ENCODE measurements around the gene ANKRD53.
"Not testable (repeated sequence)": the region's sequence is repeated elsewhere in the genome, so short reads cannot be mapped to it uniquely, and the experiment has no call there.

ANKRD53 gene

DNA sequence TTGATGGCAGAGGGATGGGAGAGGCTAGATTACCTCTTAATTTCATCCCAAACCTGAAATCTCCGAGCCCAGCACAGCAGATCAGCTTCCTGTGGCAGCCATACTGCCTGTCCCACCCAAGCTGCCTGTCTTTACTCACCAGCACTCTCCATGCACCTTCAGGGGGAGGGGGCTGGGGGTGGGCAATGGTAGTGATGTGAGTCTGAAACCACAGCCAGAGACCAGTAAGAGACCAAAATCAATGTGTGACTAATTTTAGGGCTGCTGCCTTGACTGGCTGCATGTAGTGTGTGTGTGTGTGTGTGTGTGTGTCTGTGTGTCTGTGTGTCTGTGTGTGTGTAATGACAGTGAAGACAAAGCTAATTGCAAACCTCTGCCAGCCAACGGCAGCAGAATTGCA is 27.9 kb downstream of the ANKRD53 start:
- no peak for DNase-seq (ENCODE audit: low read depth, low spot score)

DNA sequence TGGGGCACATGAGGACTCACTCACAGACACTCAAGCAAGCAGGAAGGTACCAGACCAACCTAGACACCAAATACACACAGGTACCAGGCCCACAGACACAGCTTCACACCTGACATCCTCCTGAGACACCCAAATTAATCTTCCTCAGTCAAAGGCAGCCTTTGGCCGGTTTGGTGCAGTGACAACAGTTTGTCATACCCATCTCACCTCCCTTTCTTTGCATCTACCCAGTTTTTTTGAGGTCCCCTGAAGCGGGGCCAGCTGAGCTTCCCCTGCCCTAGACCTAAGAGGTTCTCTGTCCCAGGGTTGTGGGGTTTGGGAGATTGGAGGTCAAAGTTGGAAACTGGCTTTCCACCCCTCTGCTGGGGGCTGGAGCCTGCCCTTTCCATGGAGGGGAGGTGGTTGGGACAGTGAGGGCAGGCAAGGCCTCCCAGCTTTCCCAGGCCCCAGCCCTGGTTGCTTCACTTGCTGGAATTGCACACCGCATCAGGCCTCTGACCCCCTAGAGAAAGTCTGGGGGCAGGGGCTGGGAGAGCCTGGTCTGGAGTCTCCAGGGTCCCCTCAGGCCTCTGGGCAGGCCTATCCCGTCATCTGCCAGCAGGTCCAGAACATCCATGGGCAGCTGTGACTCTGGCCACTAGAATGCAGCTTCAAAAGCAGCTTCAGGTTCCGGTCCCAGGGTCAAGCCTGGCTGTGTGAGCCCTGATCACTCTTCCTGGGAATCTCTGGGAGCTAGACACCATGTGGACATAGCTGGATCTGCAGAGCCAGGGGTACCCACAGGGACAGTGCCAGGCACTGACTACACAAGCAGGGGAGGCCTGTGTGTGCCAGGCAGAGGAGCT is 28.7 kb downstream of the ANKRD53 start:
- DNase-seq (ENCODE audit: low read depth, low spot score), result no peak

GRCh38 chr2:71008342-71008741 is 29.9 kb downstream of the ANKRD53 start:
- no peak for DNase-seq (ENCODE audit: low read depth, low spot score)

- DNase-seq (ENCODE audit: low read depth, low spot score), result not testable (repeated sequence)
These were observed 33.4 kb downstream of the ANKRD53 start for GRCh38 chr2:71011786-71012185.

GRCh38 chr2:71018625-71019024 is 40.2 kb downstream of the ANKRD53 start:
- no peak for DNase-seq (ENCODE audit: low read depth, low spot score)

- DNase-seq (ENCODE audit: low read depth, low spot score), result not testable (repeated sequence)
These were observed 41.6 kb downstream of the ANKRD53 start for GRCh38 chr2:71019989-71020388.

DNA sequence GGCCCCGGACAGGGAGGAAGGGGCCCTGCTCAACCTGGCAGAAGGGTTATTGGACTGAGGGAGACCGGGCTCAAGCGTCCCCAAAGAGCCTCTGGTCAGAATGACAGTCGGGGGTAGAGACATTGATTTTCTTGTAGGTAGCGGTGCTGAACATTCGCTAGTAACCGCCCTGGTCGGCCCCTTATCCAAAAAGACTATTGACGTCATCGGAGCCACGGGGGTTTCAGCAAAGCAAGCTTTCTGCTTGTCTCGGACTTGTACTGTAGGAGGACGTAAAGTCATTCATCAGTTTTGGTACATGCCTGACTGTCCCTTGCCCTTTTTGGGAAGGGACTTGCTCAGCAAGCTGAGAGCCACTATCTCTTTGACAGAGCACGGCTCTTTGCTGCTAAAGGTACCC is 43.0 kb downstream of the ANKRD53 start:
- not testable (repeated sequence) for DNase-seq (ENCODE audit: low read depth, low spot score)

GRCh38 chr2:71023553-71024243 is 45.3 kb downstream of the ANKRD53 start:
- peak; percentile 42 for DNase-seq (ENCODE audit: low read depth, low spot score)
